Keratinocyte (primary cell): Measurements from ENCODE around the gene KCNF1. TPM values are rescaled to one million over a fixed set of nuclear protein-coding genes. Genes with fewer than 3 reads are reported as not detected.

Source experiments
- DNase-seq: peaks from one replicate; pipeline ENCODE4 v3.0.0-alpha.2; 2011; ENCODE audit warnings: low read depth, missing footprints, low spot score
- FAIRE-seq: peaks from 2 replicates; lab custom pipeline; 2011; peaks lifted over from hg19 to GRCh38; lab: Jason Lieb, UNC
- H2AFZ ChIP-seq: 2 replicates; pipeline ENCODE4 v1.6.0; 2012; ENCODE audit warnings: low read length, control low read depth, inconsistent platforms; ENCODE audit not compliant: control insufficient read depth
- H3K27ac ChIP-seq: 2 replicates; pipeline ENCODE4 v1.5.1; 2011; ENCODE audit warnings: low read length; ENCODE audit not compliant: control insufficient read depth, insufficient read depth
- H3K27me3 ChIP-seq: 3 replicates; pipeline ENCODE4 v1.6.0; 2011; ENCODE audit warnings: low read length; ENCODE audit not compliant: control insufficient read depth, insufficient read depth; ENCODE audit errors: extremely low read depth
- H3K36me3 ChIP-seq, 2 experiments: 2 replicates in 1 of 2; 3 replicates in 1 of 2; pipeline ENCODE4 v1.5.1; 2011; ENCODE audit warnings: low read length in 2 of 2, mild to moderate bottlenecking in 1 of 2; ENCODE audit not compliant: control insufficient read depth in 2 of 2, insufficient read depth in 2 of 2; ENCODE audit errors: extremely low read depth in 1 of 2
- H3K4me1 ChIP-seq: 3 replicates; pipeline ENCODE4 v1.5.1; 2011; ENCODE audit warnings: low read length; ENCODE audit not compliant: control insufficient read depth, insufficient read depth; ENCODE audit errors: extremely low read depth
- H3K4me2 ChIP-seq: 3 replicates; pipeline ENCODE4 v1.6.0; 2011; ENCODE audit warnings: low read depth, low read length; ENCODE audit not compliant: control insufficient read depth, insufficient read depth; ENCODE audit errors: extremely low read depth
- H3K4me3 ChIP-seq, 3 experiments: fragments of 200-600 bp in 1 of 3; sonication (generic) in 1 of 3; 2 replicates in 2 of 3; 3 replicates in 1 of 3; pipeline ENCODE4 v1.5.1; 2011 to 2016; ENCODE audit warnings: low read length in 3 of 3, mild to moderate bottlenecking in 3 of 3, control low read depth in 2 of 3, inconsistent platforms in 1 of 3, low read depth in 1 of 3, mixed read lengths in 1 of 3, mixed run types in 1 of 3, moderate library complexity in 1 of 3; ENCODE audit not compliant: control insufficient read depth in 2 of 3, insufficient read depth in 2 of 3; ENCODE audit errors: extremely low read depth in 1 of 3
- H3K79me2 ChIP-seq: 2 replicates; pipeline ENCODE4 v1.6.0; 2012; ENCODE audit warnings: low read length; ENCODE audit not compliant: control insufficient read depth, insufficient read depth
- H3K9ac ChIP-seq: 3 replicates; pipeline ENCODE4 v1.6.0; 2011; ENCODE audit warnings: low read length; ENCODE audit not compliant: control insufficient read depth, insufficient read depth; ENCODE audit errors: extremely low read depth
- H3K9me1 ChIP-seq: 3 replicates; pipeline ENCODE4 v1.6.0; 2011; ENCODE audit warnings: low read length; ENCODE audit not compliant: control insufficient read depth, insufficient read depth; ENCODE audit errors: extremely low read depth
- H3K9me3 ChIP-seq: 2 replicates; pipeline ENCODE4 v1.5.1; 2012; ENCODE audit warnings: low read depth, low read length; ENCODE audit not compliant: control insufficient read depth
- H4K20me1 ChIP-seq: 3 replicates; pipeline ENCODE4 v1.6.0; 2011; ENCODE audit warnings: low read length; ENCODE audit not compliant: control insufficient read depth, insufficient read depth; ENCODE audit errors: extremely low read depth
- CTCF ChIP-seq, 3 experiments: IDR thresholded peaks in 1 of 3; conservative IDR thresholded peaks in 1 of 3; optimal IDR thresholded peaks in 1 of 3; 2 replicates in 2 of 3; 3 replicates in 1 of 3; pipeline versions ENCODE3 to v1.5.1; 2011; ENCODE audit warnings: low read length in 3 of 3, mild to moderate bottlenecking in 3 of 3, moderate library complexity in 2 of 3, control low read depth in 1 of 3, inconsistent platforms in 1 of 3; ENCODE audit not compliant: insufficient read depth in 2 of 3; ENCODE audit errors: extremely low read depth in 1 of 3
- EZH2 ChIP-seq: IDR thresholded peaks from one replicate; pipeline ENCODE4 v1.6.1; 2012; ENCODE audit warnings: inconsistent platforms, mild to moderate bottlenecking, low read length, moderate library complexity
- dilution Hi-C: fragments of 300-500 bp; cut with MboI; formaldehyde crosslinking; loops from one replicate; pipeline ENCODE4 v1.7.0; 2020; ENCODE audit warnings: low sequenced_read_pairs; ENCODE audit not compliant: extremely low pct_ligation_motif_present
- polyA plus RNA-seq, 5 experiments: library from polyadenylated mRNA; depleted of rRNA in 3 of 5; stranded (reverse) in 3 of 5; stranded (forward) in 1 of 5; unstranded in 1 of 5; fragments of >200 nt; gene quantifications; 1 replicate in 1 of 5; 2 replicates in 3 of 5; 3 replicates in 1 of 5; pipeline versions ENCODE4 v1.2.1 to v1.2.3, GENCODE V29; 2011 to 2012; ENCODE audit warnings: missing spikeins in 2 of 5, low read depth in 1 of 5, low replicate concordance in 1 of 5

The KCNF1 gene
- polyA plus RNA-seq, 1 donor (not counting 4 experiments of a cell fraction or from before 2014, with no cell fraction given), result 0.05 TPM

- no peaks in the 10 kb centered on the region for H3K9me1 ChIP-seq
- no peaks in the 10 kb centered on the region for H3K36me3 ChIP-seq
- TF ChIP-seq CTCF (optimal IDR thresholded peaks at IDR 0.05 in 1 of 3, IDR thresholded peaks at IDR 0.05 in 1 of 3, conservative IDR thresholded peaks at IDR 0.05 in 1 of 3; ENCODE audit: extremely low read depth in 1 of 3, insufficient read depth in 2 of 3, low read length in 3 of 3) (no peak), EZH2 (no peak)
- no peaks in the 10 kb centered on the region for H3K79me2 ChIP-seq
- no peak overlapping the region for H2AFZ ChIP-seq
- peaks cover 29% of the 10 kb centered on the region for H3K27me3 ChIP-seq
- H3K4me2 ChIP-seq, result no peak overlapping the region
- DNase-seq (no peak), FAIRE-seq (no peak)
- H3K4me3 ChIP-seq, result no peak overlapping the region
- dilution Hi-C loops, result no loop called here
- no peaks in the 10 kb centered on the region for H3K9me3 ChIP-seq
- no peaks in the 10 kb centered on the region for H4K20me1 ChIP-seq
- no peak overlapping the region for H3K9ac ChIP-seq
- H3K27ac ChIP-seq, result no peak overlapping the region
- no peaks in the 10 kb centered on the region for H3K4me1 ChIP-seq
Measured at GRCh38 chr2:10932345-10933151, 20.8 kb downstream of the KCNF1 start.

GRCh38 chr2:10933700-10934225 lies 22.0 kb downstream of the KCNF1 start:
- H3K4me2 ChIP-seq, result no peak overlapping the region
- no peak overlapping the region for H3K27ac ChIP-seq
- no peak for DNase-seq
- H3K27me3 ChIP-seq, result peaks cover 23% of the 10 kb centered on the region
- no peaks in the 10 kb centered on the region for H4K20me1 ChIP-seq
- no peaks in the 10 kb centered on the region for H3K4me1 ChIP-seq
- no peak for FAIRE-seq
- no peak overlapping the region for H3K9ac ChIP-seq
- TF ChIP-seq CTCF (optimal IDR thresholded peaks at IDR 0.05 in 1 of 3, IDR thresholded peaks at IDR 0.05 in 1 of 3, conservative IDR thresholded peaks at IDR 0.05 in 1 of 3; ENCODE audit: extremely low read depth in 1 of 3, insufficient read depth in 2 of 3, low read length in 3 of 3), result no peak
- no peak for TF ChIP-seq EZH2
- H3K4me3 ChIP-seq, result no peak overlapping the region
- H3K9me3 ChIP-seq, result no peaks in the 10 kb centered on the region
- no peaks in the 10 kb centered on the region for H3K9me1 ChIP-seq
- H2AFZ ChIP-seq, result no peak overlapping the region
- dilution Hi-C loops, result no loop called here
- no peaks in the 10 kb centered on the region for H3K79me2 ChIP-seq
- no peaks in the 10 kb centered on the region for H3K36me3 ChIP-seq
